ENCODE results near the gene SEPTIN12. TPM values are rescaled to one million over a fixed set of nuclear protein-coding genes. Genes with fewer than 3 reads are reported as not detected.

The SEPTIN12 gene
- total RNA-seq, 1 donor from 2014 or later = not detected

DNA sequence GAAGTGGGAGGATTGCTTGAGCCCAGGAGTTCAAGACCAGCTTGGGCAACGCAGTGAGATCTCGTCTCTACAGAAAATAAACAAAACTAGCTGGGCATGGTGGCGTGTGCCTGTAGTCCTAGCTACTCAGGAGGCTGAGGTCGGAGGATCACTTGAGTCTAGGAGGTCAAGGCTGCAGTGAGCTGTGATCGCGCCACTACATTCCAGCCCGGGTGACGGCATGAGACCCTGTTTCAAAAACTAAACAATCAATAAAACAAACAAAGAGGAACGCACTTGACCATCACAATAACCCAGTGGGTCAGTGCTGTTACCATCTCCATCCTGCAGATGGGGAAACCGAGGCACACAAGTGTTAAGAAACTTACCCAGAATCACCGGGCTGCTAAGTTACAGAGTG, 34.9 kb downstream of the SEPTIN12 start:
- intact Hi-C loops (cut with DNase I) = no loop called here
- no peaks in the 10 kb centered on the region for H3K27me3 ChIP-seq
- H3K4me3 ChIP-seq = no peak overlapping the region
- no peak for DNase-seq (ENCODE audit: extremely low spot score in 2 of 2)
- H3K9me3 ChIP-seq = no peaks in the 10 kb centered on the region
- no peak overlapping the region for H3K27ac ChIP-seq
- H3K4me1 ChIP-seq = no peaks in the 10 kb centered on the region
- peaks cover 0 to 76% of the 10 kb centered on the region in 2 donors for H3K36me3 ChIP-seq
- TF ChIP-seq POLR2A (IDR thresholded peaks at IDR 0.05) (no peak), POLR2AphosphoS5 (IDR thresholded peaks at IDR 0.05; ENCODE audit: insufficient read depth in 1 of 2, low read depth in 1 of 2) (no peak)
- TF ChIP-seq, protein P1, sequence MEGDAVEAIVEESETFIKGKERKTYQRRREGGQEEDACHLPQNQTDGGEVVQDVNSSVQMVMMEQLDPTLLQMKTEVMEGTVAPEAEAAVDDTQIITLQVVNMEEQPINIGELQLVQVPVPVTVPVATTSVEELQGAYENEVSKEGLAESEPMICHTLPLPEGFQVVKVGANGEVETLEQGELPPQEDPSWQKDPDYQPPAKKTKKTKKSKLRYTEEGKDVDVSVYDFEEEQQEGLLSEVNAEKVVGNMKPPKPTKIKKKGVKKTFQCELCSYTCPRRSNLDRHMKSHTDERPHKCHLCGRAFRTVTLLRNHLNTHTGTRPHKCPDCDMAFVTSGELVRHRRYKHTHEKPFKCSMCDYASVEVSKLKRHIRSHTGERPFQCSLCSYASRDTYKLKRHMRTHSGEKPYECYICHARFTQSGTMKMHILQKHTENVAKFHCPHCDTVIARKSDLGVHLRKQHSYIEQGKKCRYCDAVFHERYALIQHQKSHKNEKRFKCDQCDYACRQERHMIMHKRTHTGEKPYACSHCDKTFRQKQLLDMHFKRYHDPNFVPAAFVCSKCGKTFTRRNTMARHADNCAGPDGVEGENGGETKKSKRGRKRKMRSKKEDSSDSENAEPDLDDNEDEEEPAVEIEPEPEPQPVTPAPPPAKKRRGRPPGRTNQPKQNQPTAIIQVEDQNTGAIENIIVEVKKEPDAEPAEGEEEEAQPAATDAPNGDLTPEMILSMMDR (IDR thresholded peaks at IDR 0.05) = no peak

DNA sequence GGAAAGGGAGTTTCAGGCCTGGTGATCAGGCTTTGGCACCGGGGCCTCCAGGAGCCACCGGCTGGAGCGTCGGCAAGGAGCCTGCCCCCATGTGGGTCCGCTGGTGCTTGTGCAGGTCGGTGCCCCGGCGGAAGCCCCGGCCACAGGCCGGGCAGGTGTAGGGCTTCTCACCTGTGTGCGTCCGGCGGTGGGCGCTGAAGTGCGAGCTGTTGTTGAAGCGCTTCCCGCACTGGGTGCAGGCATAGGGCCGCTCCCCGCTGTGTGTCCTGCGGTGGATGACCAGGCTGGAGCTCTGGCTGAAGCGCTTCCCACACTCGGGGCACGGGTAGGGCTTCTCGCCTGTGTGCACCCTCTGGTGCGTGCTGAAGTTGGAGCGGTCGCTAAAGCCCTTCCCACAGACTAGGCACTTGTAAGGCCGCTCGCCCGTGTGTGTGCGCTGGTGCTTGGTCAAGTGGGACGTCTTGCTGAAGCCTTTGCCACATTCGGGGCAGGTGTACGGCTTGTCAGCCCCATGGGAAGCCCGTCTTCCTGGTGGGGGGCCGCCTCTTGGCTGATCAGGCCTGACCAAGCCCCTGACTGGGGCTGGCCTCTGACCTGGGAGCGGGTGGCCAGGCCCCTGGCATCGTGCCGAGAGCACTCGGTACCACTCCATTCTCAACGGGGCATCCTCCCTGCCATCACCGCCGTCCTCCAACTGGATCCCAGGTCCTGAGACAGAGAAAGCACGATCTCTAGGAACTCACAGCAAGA, 35.6 kb downstream of the SEPTIN12 start:
- TF ChIP-seq, protein P1 (IDR thresholded peaks at IDR 0.05) = no peak
- TF ChIP-seq POLR2AphosphoS5 (IDR thresholded peaks at IDR 0.05; ENCODE audit: insufficient read depth in 1 of 2, low read depth in 1 of 2) = no peak
- no peak for TF ChIP-seq POLR2A (IDR thresholded peaks at IDR 0.05)
- Histone ChIP-seq H3K36me3 (peaks cover 0 to 76% of the 10 kb centered on the region in 2 donors), H3K27me3 (no peaks in the 10 kb centered on the region), H3K4me1 (no peaks in the 10 kb centered on the region), H3K9me3 (no peaks in the 10 kb centered on the region), H3K4me3 (no peak overlapping the region), H3K27ac (no peak overlapping the region)
- DNase-seq (ENCODE audit: extremely low spot score in 2 of 2) = no peak
- intact Hi-C loops (cut with DNase I) = no loop called here

DNA sequence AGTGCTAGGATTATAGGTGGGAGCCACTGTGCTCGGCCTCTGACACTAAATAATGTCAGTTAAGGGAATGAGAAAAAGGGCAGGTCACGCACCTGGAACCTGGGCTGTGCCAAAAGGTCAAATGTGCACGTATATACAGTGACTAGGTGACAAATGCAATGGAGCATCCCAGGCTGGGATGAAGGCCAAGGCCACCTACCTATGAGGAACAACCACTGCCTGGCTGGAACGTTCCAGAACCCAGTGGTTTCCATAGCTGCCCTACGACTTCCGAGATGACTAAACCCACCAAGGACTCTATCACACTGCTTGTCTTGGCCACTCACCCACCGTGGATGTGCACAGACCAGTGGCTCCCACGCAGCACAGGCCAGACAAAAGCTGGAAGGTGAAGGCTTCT, 37.2 kb downstream of the SEPTIN12 start:
- Histone ChIP-seq H3K4me3 (no peak overlapping the region), H3K27me3 (no peaks in the 10 kb centered on the region), H3K27ac (no peak overlapping the region), H3K36me3 (peaks cover 0 to 61% of the 10 kb centered on the region in 2 donors), H3K4me1 (peaks cover 13% of the 10 kb centered on the region), H3K9me3 (no peaks in the 10 kb centered on the region)
- no peak for DNase-seq (ENCODE audit: extremely low spot score in 2 of 2)
- intact Hi-C loops (cut with DNase I) = no loop called here
- TF ChIP-seq POLR2AphosphoS5 (IDR thresholded peaks at IDR 0.05; ENCODE audit: insufficient read depth in 1 of 2, low read depth in 1 of 2) = no peak

DNA sequence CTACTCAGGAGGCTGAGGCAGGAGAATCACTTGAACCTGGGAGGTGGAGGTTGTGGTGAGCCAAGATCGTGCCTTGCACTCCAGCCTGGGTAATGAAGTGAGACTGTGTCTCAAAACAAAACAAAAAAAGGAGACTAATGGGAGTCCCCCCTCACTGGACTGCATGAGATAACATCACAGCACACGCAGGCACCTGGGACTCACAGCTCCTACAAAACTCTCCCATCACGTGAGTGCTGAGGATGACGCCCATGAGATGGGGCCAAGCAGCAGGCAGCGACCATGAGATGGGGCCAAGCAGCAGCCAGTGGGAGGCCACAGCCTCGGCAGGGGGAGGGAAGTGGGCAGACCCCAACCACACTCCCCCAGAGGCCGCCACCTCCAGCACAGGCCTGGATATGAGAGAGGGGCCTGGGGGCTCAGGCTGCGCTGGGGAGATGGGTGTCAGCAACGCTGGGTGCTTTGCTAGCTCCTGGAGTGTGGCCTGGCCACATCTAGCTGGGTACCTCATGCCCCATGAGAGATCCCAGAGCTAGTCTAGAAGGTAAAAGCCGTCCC, 38.4 kb downstream of the SEPTIN12 start:
- peaks cover 0 to 50% of the 10 kb centered on the region in 2 donors for H3K36me3 ChIP-seq
- DNase-seq (ENCODE audit: extremely low spot score in 2 of 2) = no peak
- no peaks in the 10 kb centered on the region for H3K27me3 ChIP-seq
- no peak overlapping the region for H3K27ac ChIP-seq
- TF ChIP-seq POLR2AphosphoS5 (IDR thresholded peaks at IDR 0.05; ENCODE audit: insufficient read depth in 1 of 2, low read depth in 1 of 2) (no peak), POLR2A (IDR thresholded peaks at IDR 0.05) (no peak)
- TF ChIP-seq, protein P1 (IDR thresholded peaks at IDR 0.05) = no peak
- intact Hi-C loops (cut with DNase I) = no loop called here
- H3K4me3 ChIP-seq = no peak overlapping the region
- peaks cover 13% of the 10 kb centered on the region for H3K4me1 ChIP-seq
- H3K9me3 ChIP-seq = no peaks in the 10 kb centered on the region

DNA sequence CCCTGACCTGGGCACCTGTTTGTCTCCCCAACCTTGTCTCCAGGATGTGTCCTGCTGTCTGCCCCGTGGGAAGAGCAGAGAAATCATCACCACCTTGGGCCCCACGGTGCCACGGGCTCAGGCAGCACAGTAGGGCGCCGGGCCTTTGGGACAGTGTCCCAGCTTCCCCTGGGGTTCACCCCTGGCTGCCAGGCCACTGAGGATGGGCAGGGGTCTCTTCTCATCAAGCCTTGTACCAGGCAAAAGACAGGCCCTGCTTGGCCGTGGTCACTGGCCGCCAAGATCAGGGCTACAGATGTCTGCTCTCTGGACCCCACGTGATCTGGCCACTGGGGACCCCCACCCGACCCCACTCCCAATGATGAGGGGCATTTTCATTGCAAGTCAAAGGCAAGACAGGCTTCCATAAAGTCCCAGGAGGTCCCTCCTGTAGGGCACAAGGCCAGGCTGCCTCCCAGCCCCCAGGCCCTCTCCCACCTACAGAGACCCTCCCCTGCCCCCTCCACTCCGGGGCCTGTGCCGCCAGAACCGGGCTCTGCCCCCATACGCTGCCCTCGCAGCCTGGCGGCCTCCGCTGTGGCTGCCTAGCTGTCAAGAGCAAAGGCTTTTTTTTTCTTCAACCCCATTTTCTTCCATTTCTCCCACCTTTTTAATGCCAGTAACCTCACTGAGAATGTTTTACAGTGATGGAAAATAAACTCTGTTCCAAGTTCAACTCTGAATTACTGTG, 39.3 kb downstream of the SEPTIN12 start:
- TF ChIP-seq POLR2A (IDR thresholded peaks at IDR 0.05) (no peak), POLR2AphosphoS5 (IDR thresholded peaks at IDR 0.05; ENCODE audit: insufficient read depth in 1 of 2, low read depth in 1 of 2) (no peak)
- TF ChIP-seq, protein P1 (IDR thresholded peaks at IDR 0.05) = no peak

More for the DNA sequence above, 39.3 kb downstream of the SEPTIN12 start:
- peaks cover 0 to 42% of the 10 kb centered on the region in 2 donors for H3K36me3 ChIP-seq
- no peak for DNase-seq (ENCODE audit: extremely low spot score in 2 of 2)
- H3K4me3 ChIP-seq = no peak overlapping the region
- intact Hi-C loops (cut with DNase I) = no loop called here
- no peaks in the 10 kb centered on the region for H3K9me3 ChIP-seq
- peaks cover 13% of the 10 kb centered on the region for H3K4me1 ChIP-seq
- no peak overlapping the region for H3K27ac ChIP-seq
- no peaks in the 10 kb centered on the region for H3K27me3 ChIP-seq

All from vagina (tissue), 2 donors.